ENCODE data around the gene PRR35. TPM values are rescaled to one million over a fixed set of nuclear protein-coding genes. Genes with fewer than 3 reads are reported as not detected.

PRR35 gene
- total RNA-seq, 1 donor from 2014 or later, result not detected

GRCh38 chr16:566475-567372 lies 6.5 kb downstream of the PRR35 start, which contains the start of gene NHLRC4:
Gene NHLRC4, plus strand, starts transcription at chr16:567005. Its CDS starts 1,043 bp downstream, at chr16:568048.
- no peak for TF ChIP-seq CTCF (IDR thresholded peaks at IDR 0.05)
- no peaks in the 10 kb centered on the region for H3K9me3 ChIP-seq
- peak in 1 of 2 donors; percentile 12 for ATAC-seq
- H3K27me3 ChIP-seq (ENCODE audit: low read depth), result peaks cover 10% of the 10 kb centered on the region
- H3K4me3 ChIP-seq, result peak within 1 kb of the TSS; percentile 50
- peak within 1 kb of the TSS; percentile 72 for H3K27ac ChIP-seq
- intact Hi-C loops (cut with DNase I), result no loop called here
- no peaks in the 10 kb centered on the region for H3K36me3 ChIP-seq
- peaks cover 45% of the 10 kb centered on the region for H3K4me1 ChIP-seq
- peak; percentile 69 for DNase-seq

DNA sequence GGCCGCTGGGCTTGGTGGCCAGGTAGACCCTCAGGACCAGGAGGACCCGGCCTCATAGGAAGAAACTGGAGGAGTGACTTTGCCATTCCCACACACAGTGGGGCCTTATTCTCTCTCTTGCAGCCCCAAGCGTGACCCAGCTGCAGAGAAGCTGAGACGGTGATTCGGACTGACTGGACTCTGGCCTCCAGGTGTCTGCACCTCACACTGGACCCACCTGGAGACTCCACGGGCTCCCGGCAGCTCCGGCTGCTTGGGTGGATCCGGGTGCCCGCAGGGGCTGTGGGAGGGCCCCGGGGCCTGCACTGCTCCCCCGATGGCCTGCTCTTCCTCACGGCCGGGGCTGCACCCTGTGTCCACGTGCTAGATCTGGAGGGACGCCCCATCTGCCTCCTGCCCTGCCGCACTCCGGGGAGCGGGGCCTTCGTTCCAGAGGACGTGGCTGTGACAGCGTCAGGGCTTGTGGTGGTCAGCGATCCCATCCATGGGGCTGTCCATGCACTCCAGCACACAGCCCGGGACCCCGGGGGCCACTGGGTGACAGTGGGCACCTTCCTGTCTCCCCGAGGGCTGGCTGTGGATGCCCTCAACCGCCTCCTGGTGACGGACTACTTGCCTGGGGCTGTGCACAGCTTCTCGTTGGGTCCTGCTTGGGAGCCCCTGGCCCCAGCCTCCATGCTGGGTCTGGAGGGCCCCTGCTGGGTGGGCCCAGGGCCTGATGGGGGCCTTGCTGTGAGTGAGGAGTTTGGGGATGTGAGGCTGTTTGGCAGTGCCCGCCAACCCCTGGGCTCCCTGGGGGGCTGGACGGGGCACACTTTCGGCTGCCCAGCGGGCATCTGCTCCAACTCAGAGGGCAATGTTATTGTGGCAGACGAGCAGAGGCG lies 7.4 kb downstream of the PRR35 start:
- intact Hi-C loops (cut with DNase I), result no loop called here
- DNase-seq (no peak), ATAC-seq (no peak)
- Histone ChIP-seq H3K4me3 (peak overlapping the region; percentile 50), H3K27ac (peak overlapping the region; percentile 72), H3K9me3 (no peaks in the 10 kb centered on the region), H3K36me3 (peaks cover 5% of the 10 kb centered on the region), H3K27me3 (ENCODE audit: low read depth) (peaks cover 5% of the 10 kb centered on the region), H3K4me1 (peaks cover 45% of the 10 kb centered on the region)
- no peak for TF ChIP-seq CTCF (IDR thresholded peaks at IDR 0.05)

DNA sequence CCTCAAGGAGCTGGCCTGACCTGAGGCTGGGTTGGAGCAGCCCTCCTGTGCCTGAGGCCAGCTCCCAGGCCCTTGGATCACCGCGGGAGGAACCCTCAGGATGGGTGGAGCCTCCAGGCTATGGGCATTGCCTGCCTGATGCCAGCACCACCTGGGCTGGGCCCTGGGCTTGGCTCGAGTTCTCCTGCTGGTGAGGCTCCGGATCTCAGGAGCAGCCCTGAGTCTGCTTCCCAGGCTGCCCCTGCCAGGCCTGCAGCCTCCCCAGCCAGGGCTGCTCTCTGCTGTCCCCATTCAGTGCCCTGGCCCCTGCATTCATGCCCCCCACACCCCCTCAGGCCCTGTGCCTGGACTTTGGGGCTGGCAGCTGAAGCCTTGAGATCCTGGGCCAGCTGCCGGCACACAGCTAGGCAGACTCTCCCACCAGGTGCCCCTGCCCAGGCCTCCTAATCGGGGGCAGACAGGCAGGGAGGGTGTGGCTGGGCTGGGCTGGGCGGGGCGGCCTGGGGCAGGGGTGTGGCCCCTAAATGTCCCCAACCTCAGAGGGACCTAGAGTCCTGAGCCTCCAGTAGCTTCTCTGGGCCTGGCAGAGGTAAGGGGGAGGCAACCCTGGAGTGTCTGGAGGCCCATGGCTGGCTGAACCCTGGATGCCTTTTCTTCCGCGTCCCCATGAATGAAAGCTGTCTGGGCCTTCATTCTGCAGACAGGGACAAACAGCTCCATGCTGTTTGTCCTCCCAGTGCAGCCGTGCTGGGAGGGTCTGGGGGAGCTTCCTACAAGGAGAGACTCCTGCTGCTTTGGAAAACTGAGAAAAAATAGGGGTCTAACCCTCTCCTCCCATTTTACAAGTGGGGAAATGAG lies 8.4 kb downstream of the PRR35 start:
- intact Hi-C loops (cut with DNase I), result no loop called here
- peaks cover 45% of the 10 kb centered on the region for H3K4me1 ChIP-seq
- H3K4me3 ChIP-seq, result peak overlapping the region; percentile 84
- TF ChIP-seq CTCF (IDR thresholded peaks at IDR 0.05), result no peak
- ATAC-seq, result no peak
- peak overlapping the region; percentile 82 for H3K27ac ChIP-seq
- H3K27me3 ChIP-seq (ENCODE audit: low read depth), result no peaks in the 10 kb centered on the region
- no peak for DNase-seq
- H3K36me3 ChIP-seq, result peaks cover 5% of the 10 kb centered on the region
- no peaks in the 10 kb centered on the region for H3K9me3 ChIP-seq

- DNase-seq (peak; percentile 76), ATAC-seq (peak; percentile 67 to 76)
- Histone ChIP-seq H3K4me3 (peak within 1 kb of the TSS; percentile 84), H3K36me3 (peaks cover 14% of the 10 kb centered on the region), H3K27ac (peak within 1 kb of the TSS; percentile 82), H3K9me3 (no peaks in the 10 kb centered on the region), H3K4me1 (peaks cover 45% of the 10 kb centered on the region), H3K27me3 (ENCODE audit: low read depth) (no peaks in the 10 kb centered on the region)
- TF ChIP-seq CTCF (IDR thresholded peaks at IDR 0.05), result no peak
- intact Hi-C loops (cut with DNase I), result no loop called here
These were observed 9.5 kb downstream of the PRR35 start, which contains the start of gene PIGQ for GRCh38 chr16:569445-570254. Gene PIGQ, plus strand, starts transcription at chr16:569968. Its CDS starts 4,107 bp downstream, at chr16:574075.

Measured in lower lobe of right lung (tissue), 2 donors.